H9 (cell line): Measurements from ENCODE around the gene PLA2G4C. TPM values are rescaled to one million over a fixed set of nuclear protein-coding genes. Genes with fewer than 3 reads are reported as not detected.

Experiments used
- DNase-seq: peaks from one replicate; pipeline ENCODE4 v3.0.0-alpha.2; 2017
- H2AFZ ChIP-seq: one replicate; pipeline ENCODE4 v1.6.1; 2013; ENCODE audit warnings: mild to moderate bottlenecking, low read length, control low read depth, moderate library complexity
- H2AK5ac ChIP-seq: 2 replicates; pipeline ENCODE4 v1.6.1; 2013; ENCODE audit warnings: low read length, control low read depth, mixed read lengths; ENCODE audit not compliant: insufficient read length
- H2BK120ac ChIP-seq: one replicate; pipeline ENCODE4 v1.6.1; 2013; ENCODE audit warnings: low read depth, mild to moderate bottlenecking, low read length, control low read depth, inconsistent platforms; ENCODE audit not compliant: poor library complexity, severe bottlenecking
- H2BK12ac ChIP-seq: 2 replicates; pipeline ENCODE4 v1.6.1; 2013; ENCODE audit warnings: low read length, control low read depth, mixed read lengths, low read depth; ENCODE audit not compliant: insufficient read length
- H2BK15ac ChIP-seq: 2 replicates; pipeline ENCODE4 v1.6.1; 2013; ENCODE audit warnings: low read depth, low read length, control low read depth
- H2BK20ac ChIP-seq: one replicate; pipeline ENCODE4 v1.6.1; 2013; ENCODE audit warnings: low read depth, mild to moderate bottlenecking, low read length, control low read depth, inconsistent platforms; ENCODE audit not compliant: poor library complexity, severe bottlenecking
- H2BK5ac ChIP-seq: 2 replicates; pipeline ENCODE4 v1.6.1; 2013; ENCODE audit warnings: low read length, control low read depth, mixed read lengths; ENCODE audit not compliant: insufficient read length
- H3K14ac ChIP-seq: 2 replicates; pipeline ENCODE4 v1.6.1; 2013; ENCODE audit warnings: low read length, control low read depth; ENCODE audit not compliant: insufficient read depth
- H3K18ac ChIP-seq: 2 replicates; pipeline ENCODE4 v1.6.1; 2013; ENCODE audit warnings: low read depth, mild to moderate bottlenecking, mixed read lengths, low read length, control low read depth; ENCODE audit not compliant: insufficient read length
- H3K23ac ChIP-seq: 2 replicates; pipeline ENCODE4 v1.6.1; 2013; ENCODE audit warnings: low read length, control low read depth, mixed read lengths, low read depth; ENCODE audit not compliant: insufficient read length
- H3K23me2 ChIP-seq: 2 replicates; pipeline ENCODE4 v1.6.1; 2013; ENCODE audit warnings: low read depth, mild to moderate bottlenecking, mixed read lengths, low read length, control low read depth; ENCODE audit not compliant: insufficient read length, poor library complexity, severe bottlenecking
- H3K27ac ChIP-seq: 2 replicates; pipeline ENCODE4 v1.5.1; 2013; ENCODE audit warnings: low read length, control low read depth, mixed read lengths, low read depth; ENCODE audit not compliant: insufficient read length
- H3K27me3 ChIP-seq: 2 replicates; pipeline ENCODE4 v1.6.1; 2013; ENCODE audit warnings: low read length, control low read depth, inconsistent platforms; ENCODE audit not compliant: insufficient read depth
- H3K4ac ChIP-seq: 2 replicates; pipeline ENCODE4 v1.6.1; 2013; ENCODE audit warnings: low read depth, mild to moderate bottlenecking, control low read depth, inconsistent platforms, low read length, moderate library complexity
- H3K4me1 ChIP-seq: 2 replicates; pipeline ENCODE4 v1.6.1; 2013; ENCODE audit warnings: low read length, control low read depth, inconsistent platforms; ENCODE audit not compliant: insufficient read depth
- H3K4me2 ChIP-seq: 2 replicates; pipeline ENCODE4 v1.6.1; 2013; ENCODE audit warnings: low read length, control low read depth, mixed read lengths; ENCODE audit not compliant: insufficient read length, insufficient read depth
- H3K56ac ChIP-seq: 2 replicates; pipeline ENCODE4 v1.6.1; 2013; ENCODE audit warnings: low read depth, mild to moderate bottlenecking, mixed read lengths, low read length, control low read depth; ENCODE audit not compliant: insufficient read length
- H3K79me1 ChIP-seq: 2 replicates; pipeline ENCODE4 v1.6.1; 2013; ENCODE audit warnings: low read depth, mild to moderate bottlenecking, moderate library complexity, low read length, control low read depth, inconsistent platforms; ENCODE audit not compliant: insufficient read depth, poor library complexity, severe bottlenecking
- H3K79me2 ChIP-seq: 2 replicates; pipeline ENCODE4 v1.6.1; 2013; ENCODE audit warnings: low read length, control low read depth, inconsistent platforms; ENCODE audit not compliant: insufficient read depth
- H3K9ac ChIP-seq: 2 replicates; pipeline ENCODE4 v1.6.1; 2013; ENCODE audit warnings: low read length, control low read depth, mixed read lengths; ENCODE audit not compliant: insufficient read length; ENCODE audit errors: extremely low read depth
- H3K9me3 ChIP-seq: one replicate; pipeline ENCODE4 v1.6.1; 2013; ENCODE audit warnings: low read depth, low read length, inconsistent platforms; ENCODE audit not compliant: control insufficient read depth
- H3T11ph ChIP-seq: one replicate; pipeline ENCODE4 v1.6.1; 2013; ENCODE audit warnings: mild to moderate bottlenecking, low read length, control low read depth, inconsistent platforms
- H4K20me1 ChIP-seq: one replicate; pipeline ENCODE4 v1.6.1; 2013; ENCODE audit not compliant: control insufficient read depth, insufficient read length, insufficient read depth
- H4K5ac ChIP-seq: 2 replicates; pipeline ENCODE4 v1.6.1; 2013; ENCODE audit warnings: low read depth, mild to moderate bottlenecking, mixed read lengths, low read length, control low read depth; ENCODE audit not compliant: insufficient read length
- H4K8ac ChIP-seq: replicated peaks from 2 replicates; pipeline ENCODE4 v1.6.1; 2013; ENCODE audit warnings: low read length, control low read depth, mixed read lengths, low read depth; ENCODE audit not compliant: insufficient read length
- H4K91ac ChIP-seq: 2 replicates; pipeline ENCODE4 v1.6.1; 2013; ENCODE audit warnings: low read depth, mild to moderate bottlenecking, moderate library complexity, mixed read lengths, low read length, control low read depth; ENCODE audit not compliant: insufficient read length
- H3K27ac Mint-ChIP-seq, 3 experiments: 2 replicates in 2 of 3; 3 replicates in 1 of 3; pipeline ENCODE4 v1.8.0; 2020 to 2021; ENCODE audit warnings: mixed read lengths in 3 of 3, mild to moderate bottlenecking in 1 of 3, moderate library complexity in 1 of 3
- H3K27me3 Mint-ChIP-seq: 2 replicates; pipeline ENCODE4 v1.8.0; 2021; ENCODE audit warnings: low read depth, mild to moderate bottlenecking, moderate library complexity, mixed read lengths
- H3K36me3 Mint-ChIP-seq, 3 experiments: 2 replicates in 2 of 3; 3 replicates in 1 of 3; pipeline ENCODE4 v1.8.0; 2020 to 2021; ENCODE audit warnings: low read depth in 3 of 3, mixed read lengths in 3 of 3; ENCODE audit not compliant: insufficient read depth in 1 of 3
- H3K4me1 Mint-ChIP-seq, 2 experiments: 2 replicates each; pipeline ENCODE4 v1.8.0; 2020; ENCODE audit warnings: mixed read lengths in 2 of 2
- H3K4me3 Mint-ChIP-seq, 2 experiments: 2 replicates in 1 of 2; 3 replicates in 1 of 2; pipeline ENCODE4 v1.8.0; 2020 to 2021; ENCODE audit warnings: mild to moderate bottlenecking in 2 of 2, mixed read lengths in 2 of 2, moderate library complexity in 1 of 2
- H3K9me3 Mint-ChIP-seq, 2 experiments: 2 replicates in 1 of 2; 3 replicates in 1 of 2; pipeline ENCODE4 v1.8.0; 2020; ENCODE audit warnings: mild to moderate bottlenecking in 2 of 2, mixed read lengths in 2 of 2, moderate library complexity in 1 of 2
- CTCF ChIP-seq: fragments of 200-600 bp; sonication (generic); conservative IDR thresholded peaks from 3 replicates; pipeline ENCODE4 v1.8.0; 2021; ENCODE audit warnings: antibody characterized with exemption, mild to moderate bottlenecking
- WGBS: extraction: QIAGEN DNeasy Blood & Tissue Kit; methylation state at CpG from one replicate; pipeline ENCODE4 v1.1.7; 2013; ENCODE audit warnings: missing lambda C conversion rate, low lambda C conversion rate, mixed read lengths; ENCODE audit not compliant: insufficient read length; ENCODE audit errors: extremely low coverage; 5-methylcytosine and 5-hydroxymethylcytosine counted together
- total RNA-seq: library from RNA; stranded (reverse); gene quantifications from 2 replicates; pipeline ENCODE4 v1.2.1, GENCODE V29; 2021

The PLA2G4C gene
- total RNA-seq, 1 experiment from 2014 or later = 7.0 TPM

- Histone ChIP-seq H3K56ac (no peak overlapping the region), H3K23me2 (no peaks in the 10 kb centered on the region), H3K79me1 (no peaks in the 10 kb centered on the region), H3K4me1 (no peaks in the 10 kb centered on the region; the same call in 1 of the 2 replicates), H3K27me3 (no peaks in the 10 kb centered on the region), H3K9me3 (no peaks in the 10 kb centered on the region), H3K14ac (no peak overlapping the region), H3K79me2 (no peaks in the 10 kb centered on the region), H4K8ac (no peak overlapping the region), H3K4me2 (no peak overlapping the region), H4K20me1 (no peaks in the 10 kb centered on the region), H3K18ac (no peak overlapping the region), H2BK120ac (no peak overlapping the region), H2BK12ac (no peak overlapping the region), H2AK5ac (no peak overlapping the region), H2BK5ac (no peak overlapping the region), H2AFZ (no peak overlapping the region), H2BK20ac (no peak overlapping the region), H3K9ac (no peak overlapping the region), H4K5ac (no peak overlapping the region), H3K27ac (no peak overlapping the region), H2BK15ac (no peak overlapping the region), H3T11ph (no peak overlapping the region), H3K4ac (no peak overlapping the region), H3K23ac (no peak overlapping the region), H4K91ac (no peak overlapping the region)
- peaks cover 2 to 8% of the 10 kb centered on the region in 2 experiments; a peak in 2 of 4 replicates for H3K4me1 Mint-ChIP-seq
- H3K9me3 Mint-ChIP-seq = no peaks in the 10 kb centered on the region; a peak in 1 of 5 replicates
- WGBS = no CpG with 5 or more reads among the region's 7 CpGs
- no peak overlapping the region for H3K4me3 Mint-ChIP-seq
- peaks cover 5% of the 10 kb centered on the region for H3K27me3 Mint-ChIP-seq
- TF ChIP-seq CTCF = no peak
- peak overlapping the region in 1 of 3 experiments; percentile 55; a peak in 1 of 7 replicates for H3K27ac Mint-ChIP-seq
- DNase-seq = no peak
- peaks cover 0 to 16% (median 16%) of the 10 kb centered on the region in 3 experiments; a peak in 6 of 7 replicates for H3K36me3 Mint-ChIP-seq
Observed at GRCh38 chr19:48111280-48111679, 663 bp upstream of the PLA2G4C start.
